ENCODE data around the gene SLC9A4. TPM values are rescaled to one million over a fixed set of nuclear protein-coding genes. Genes with fewer than 3 reads are reported as not detected.

Gene SLC9A4
- total RNA-seq: not detected
- not detected for polyA plus RNA-seq
- long read RNA-seq, donor 1: 0 reads
- long read RNA-seq, donor 2: 0 reads
- long read RNA-seq, donor 3: 0 reads
- long read RNA-seq, donor 4: 0 reads

GRCh38 chr2:102473020-102473419 is at the start of gene SLC9A4:
TSS of gene SLC9A4 (plus strand) at chr2:102473226. CDS start at chr2:102473760, 534 bp downstream.
- intact Hi-C loops (cut with DNase I): loop anchor here in 2 of 4 donors (5.0 kb wide), 1 partner anchor 229 kb away; no protein-coding TSS in a partner anchor
- DNase-seq (peak in 1 of 3 donors; percentile 60), ATAC-seq (peak in 1 of 2 donors; percentile 39)
- H3K9me3 ChIP-seq (ENCODE audit: control insufficient read depth, low read length): no peaks in the 10 kb centered on the region
- no peaks in the 10 kb centered on the region for H3K4me1 ChIP-seq (ENCODE audit: control insufficient read depth, insufficient read depth, low read length)
- WGBS: 11% methylated on average over 3 of the region's 3 CpGs
- H3K27ac ChIP-seq (ENCODE audit: low read length): no peak within 1 kb of the TSS
- no peaks in the 10 kb centered on the region for H3K27me3 ChIP-seq (ENCODE audit: control insufficient read depth, insufficient read depth)
- H3K4me3 ChIP-seq (ENCODE audit: low read length): no peak within 1 kb of the TSS

GRCh38 chr2:102423368-102423767 is 49.7 kb upstream of the SLC9A4 start:
- Histone ChIP-seq H3K4me1 (ENCODE audit: control insufficient read depth, insufficient read depth, low read length) (no peaks in the 10 kb centered on the region), H3K4me3 (ENCODE audit: low read length) (no peak overlapping the region), H3K27me3 (ENCODE audit: control insufficient read depth, insufficient read depth) (no peaks in the 10 kb centered on the region), H3K9me3 (ENCODE audit: control insufficient read depth, low read length) (no peaks in the 10 kb centered on the region), H3K27ac (ENCODE audit: low read length) (no peak overlapping the region)
- no peak for ATAC-seq
- WGBS: 78% methylated on average over 2 of the region's 2 CpGs
- DNase-seq: no peak
- intact Hi-C loops (cut with DNase I): no loop called here

- Histone ChIP-seq H3K27me3 (ENCODE audit: control insufficient read depth, insufficient read depth) (no peaks in the 10 kb centered on the region), H3K27ac (ENCODE audit: low read length) (no peak overlapping the region), H3K4me1 (ENCODE audit: control insufficient read depth, insufficient read depth, low read length) (no peaks in the 10 kb centered on the region), H3K4me3 (ENCODE audit: low read length) (no peak overlapping the region), H3K9me3 (ENCODE audit: control insufficient read depth, low read length) (no peaks in the 10 kb centered on the region)
- intact Hi-C loops (cut with DNase I): no loop called here
- ATAC-seq (no peak), DNase-seq (no peak)
- 66% methylated on average over 3 of the region's 3 CpGs for WGBS
These were observed 48.3 kb upstream of the SLC9A4 start for GRCh38 chr2:102424754-102425153.

GRCh38 chr2:102425441-102426132 is 47.4 kb upstream of the SLC9A4 start:
- no peaks in the 10 kb centered on the region for H3K4me1 ChIP-seq (ENCODE audit: control insufficient read depth, insufficient read depth, low read length)
- 45% methylated on average over 5 of the region's 5 CpGs for WGBS
- DNase-seq (no peak), ATAC-seq (no peak)
- no peaks in the 10 kb centered on the region for H3K9me3 ChIP-seq (ENCODE audit: control insufficient read depth, low read length)
- H3K27me3 ChIP-seq (ENCODE audit: control insufficient read depth, insufficient read depth): no peaks in the 10 kb centered on the region
- no peak overlapping the region for H3K4me3 ChIP-seq (ENCODE audit: low read length)
- intact Hi-C loops (cut with DNase I): no loop called here
- no peak overlapping the region for H3K27ac ChIP-seq (ENCODE audit: low read length)

- WGBS: 47% methylated on average over 1 of the region's 1 CpG
- ATAC-seq: no peak
- no peaks in the 10 kb centered on the region for H3K4me1 ChIP-seq (ENCODE audit: control insufficient read depth, insufficient read depth, low read length)
- no peaks in the 10 kb centered on the region for H3K27me3 ChIP-seq (ENCODE audit: control insufficient read depth, insufficient read depth)
- H3K4me3 ChIP-seq (ENCODE audit: low read length): no peak overlapping the region
- intact Hi-C loops (cut with DNase I): no loop called here
- no peak for DNase-seq
- H3K9me3 ChIP-seq (ENCODE audit: control insufficient read depth, low read length): no peaks in the 10 kb centered on the region
- H3K27ac ChIP-seq (ENCODE audit: low read length): no peak overlapping the region
These were observed 45.8 kb upstream of the SLC9A4 start for GRCh38 chr2:102427249-102427648.

GRCh38 chr2:102428573-102428972 is 44.5 kb upstream of the SLC9A4 start:
- WGBS: 61% methylated on average over 2 of the region's 2 CpGs
- intact Hi-C loops (cut with DNase I): no loop called here
- no peaks in the 10 kb centered on the region for H3K27me3 ChIP-seq (ENCODE audit: control insufficient read depth, insufficient read depth)
- H3K27ac ChIP-seq (ENCODE audit: low read length): no peak overlapping the region
- no peak for ATAC-seq
- no peaks in the 10 kb centered on the region for H3K4me1 ChIP-seq (ENCODE audit: control insufficient read depth, insufficient read depth, low read length)
- H3K4me3 ChIP-seq (ENCODE audit: low read length): no peak overlapping the region
- no peaks in the 10 kb centered on the region for H3K9me3 ChIP-seq (ENCODE audit: control insufficient read depth, low read length)
- DNase-seq: no peak

- Histone ChIP-seq H3K4me1 (ENCODE audit: control insufficient read depth, insufficient read depth, low read length) (no peaks in the 10 kb centered on the region), H3K27me3 (ENCODE audit: control insufficient read depth, insufficient read depth) (no peaks in the 10 kb centered on the region), H3K9me3 (ENCODE audit: control insufficient read depth, low read length) (no peaks in the 10 kb centered on the region), H3K27ac (ENCODE audit: low read length) (no peak overlapping the region), H3K4me3 (ENCODE audit: low read length) (no peak overlapping the region)
- 79% methylated on average over 2 of the region's 2 CpGs for WGBS
- intact Hi-C loops (cut with DNase I): no loop called here
- ATAC-seq (no peak), DNase-seq (no peak)
These were observed 40.6 kb upstream of the SLC9A4 start for GRCh38 chr2:102432386-102432785.

GRCh38 chr2:102433973-102434654 is 38.9 kb upstream of the SLC9A4 start:
- H3K9me3 ChIP-seq (ENCODE audit: control insufficient read depth, low read length): no peaks in the 10 kb centered on the region
- H3K27ac ChIP-seq (ENCODE audit: low read length): no peak overlapping the region
- DNase-seq (no peak), ATAC-seq (no peak)
- H3K4me3 ChIP-seq (ENCODE audit: low read length): no peak overlapping the region
- 94% methylated on average over 4 of the region's 4 CpGs for WGBS
- no peaks in the 10 kb centered on the region for H3K27me3 ChIP-seq (ENCODE audit: control insufficient read depth, insufficient read depth)
- H3K4me1 ChIP-seq (ENCODE audit: control insufficient read depth, insufficient read depth, low read length): no peaks in the 10 kb centered on the region
- intact Hi-C loops (cut with DNase I): no loop called here

- ATAC-seq: no peak
- Histone ChIP-seq H3K27me3 (ENCODE audit: control insufficient read depth, insufficient read depth) (no peaks in the 10 kb centered on the region), H3K9me3 (ENCODE audit: control insufficient read depth, low read length) (no peaks in the 10 kb centered on the region), H3K4me3 (ENCODE audit: low read length) (no peak overlapping the region), H3K4me1 (ENCODE audit: control insufficient read depth, insufficient read depth, low read length) (no peaks in the 10 kb centered on the region), H3K27ac (ENCODE audit: low read length) (no peak overlapping the region)
- intact Hi-C loops (cut with DNase I): no loop called here
- no peak for DNase-seq
- WGBS: 88% methylated on average over 2 of the region's 2 CpGs
These were observed 38.2 kb upstream of the SLC9A4 start for GRCh38 chr2:102434655-102435381.

- intact Hi-C loops (cut with DNase I): no loop called here
These were observed 37.3 kb upstream of the SLC9A4 start for GRCh38 chr2:102435741-102436140.

GRCh38 chr2:102436323-102436722 is 36.7 kb upstream of the SLC9A4 start:
- 21% methylated on average over 3 of the region's 3 CpGs for WGBS
- Histone ChIP-seq H3K4me1 (ENCODE audit: control insufficient read depth, insufficient read depth, low read length) (no peaks in the 10 kb centered on the region), H3K9me3 (ENCODE audit: control insufficient read depth, low read length) (no peaks in the 10 kb centered on the region), H3K27ac (ENCODE audit: low read length) (no peak overlapping the region), H3K27me3 (ENCODE audit: control insufficient read depth, insufficient read depth) (no peaks in the 10 kb centered on the region), H3K4me3 (ENCODE audit: low read length) (no peak overlapping the region)
- ATAC-seq (no peak), DNase-seq (no peak)
- intact Hi-C loops (cut with DNase I): no loop called here

More at GRCh38 chr2:102435741-102436140, 37.3 kb upstream of the SLC9A4 start:
- Histone ChIP-seq H3K9me3 (ENCODE audit: control insufficient read depth, low read length) (no peaks in the 10 kb centered on the region), H3K27ac (ENCODE audit: low read length) (no peak overlapping the region), H3K27me3 (ENCODE audit: control insufficient read depth, insufficient read depth) (no peaks in the 10 kb centered on the region), H3K4me3 (ENCODE audit: low read length) (no peak overlapping the region), H3K4me1 (ENCODE audit: control insufficient read depth, insufficient read depth, low read length) (no peaks in the 10 kb centered on the region)
- DNase-seq: no peak
- no peak for ATAC-seq
- WGBS: 77% methylated on average over 2 of the region's 2 CpGs

Measured in right cardiac atrium (tissue), 5 donors.